HEK293 (cell line): ENCODE measurements around the gene TRIM23.

Experiments used
- CTCF ChIA-PET: fragments of 350-600 bp; formaldehyde crosslinking; extraction: SDS; loops from one replicate; lab custom pipeline; 2021; ENCODE audit warnings: antibody characterized with exemption; lab: Yijun Ruan, JAX
- POLR2A ChIA-PET: fragments of 300-600 bp; formaldehyde crosslinking; extraction: SDS; loops from one replicate; lab custom pipeline; 2020; ENCODE audit warnings: antibody characterized with exemption, inconsistent platforms; lab: Yijun Ruan, JAX
- H3K27ac ChIP-seq: fragments of 200-500 bp; sonication (Bioruptor generic); 2 replicates; pipeline ENCODE4 v1.5.1; 2014; ENCODE audit warnings: low read depth, low read length, control low read depth, inconsistent platforms; ENCODE audit errors: extremely low read depth
- H3K36me3 ChIP-seq, 2 experiments: fragments of 200-500 bp in 1 of 2; sonication (Bioruptor generic) in 1 of 2; 1 replicate in 1 of 2; 2 replicates in 1 of 2; pipeline ENCODE4 v1.5.1; 2014 to 2017; ENCODE audit warnings: inconsistent platforms in 2 of 2, low read length in 2 of 2; ENCODE audit not compliant: control insufficient read depth in 2 of 2, insufficient read depth in 1 of 2
- H3K4me1 ChIP-seq: fragments of 200-500 bp; sonication (Bioruptor generic); 2 replicates; pipeline ENCODE4 v1.5.1; 2014; ENCODE audit warnings: mild to moderate bottlenecking, low read length, inconsistent platforms; ENCODE audit not compliant: control insufficient read depth, insufficient read depth
- H3K4me3 ChIP-seq: 2 replicates; pipeline ENCODE4 v1.5.1; 2011; ENCODE audit warnings: low read depth, mild to moderate bottlenecking, control low read depth, low read length, moderate library complexity
- H3K9me3 ChIP-seq: fragments of 200-500 bp; sonication (Bioruptor generic); 2 replicates; pipeline ENCODE4 v1.5.1; 2014; ENCODE audit warnings: low read depth, low read length, inconsistent platforms; ENCODE audit not compliant: control insufficient read depth, insufficient read depth
- BCL11A ChIP-seq: fragments of 450-650 bp; formaldehyde crosslinking; IDR thresholded peaks from 2 replicates; pipeline ENCODE4 v1.5.1; 2016; ENCODE audit warnings: low read depth, missing biosample characterization, missing genetic modification characterization
- BCL6B ChIP-seq: fragments of 450-650 bp; formaldehyde crosslinking; IDR thresholded peaks from 2 replicates; pipeline ENCODE4 v1.5.1; 2017; ENCODE audit warnings: missing biosample characterization, missing genetic modification characterization
- ELK4 ChIP-seq: IDR thresholded peaks from 2 replicates; pipeline ENCODE4 v1.6.1; 2011; ENCODE audit warnings: mild to moderate bottlenecking, low read depth, low read length, borderline replicate concordance
- GLIS1 ChIP-seq: fragments of 450-650 bp; formaldehyde crosslinking; IDR thresholded peaks from 2 replicates; pipeline ENCODE4 v1.5.1; 2016; ENCODE audit warnings: missing biosample characterization, missing genetic modification characterization
- YY2 ChIP-seq: fragments of 450-650 bp; formaldehyde crosslinking; IDR thresholded peaks from 2 replicates; pipeline ENCODE4 v1.5.1; 2016; ENCODE audit warnings: missing biosample characterization, missing genetic modification characterization
- ZBTB48 ChIP-seq: fragments of 450-650 bp; formaldehyde crosslinking; IDR thresholded peaks from 2 replicates; pipeline ENCODE4 v1.5.1; 2016; ENCODE audit warnings: missing biosample characterization, missing genetic modification characterization
- ZBTB7A ChIP-seq: fragments of 450-650 bp; formaldehyde crosslinking; IDR thresholded peaks from 2 replicates; pipeline ENCODE4 v1.5.1; 2016; ENCODE audit warnings: low read depth, missing biosample characterization, missing genetic modification characterization
- ZFP3 ChIP-seq: fragments of 450-650 bp; formaldehyde crosslinking; IDR thresholded peaks from 2 replicates; pipeline ENCODE4 v1.5.1; 2016; ENCODE audit warnings: low read depth, missing biosample characterization, missing genetic modification characterization
- ZNF211 ChIP-seq: fragments of 450-650 bp; formaldehyde crosslinking; IDR thresholded peaks from 2 replicates; pipeline ENCODE4 v1.5.1; 2016; ENCODE audit warnings: low read depth, missing biosample characterization, missing genetic modification characterization
- ZNF214 ChIP-seq: fragments of 450-650 bp; formaldehyde crosslinking; IDR thresholded peaks from 2 replicates; pipeline ENCODE4 v1.5.1; 2017; ENCODE audit warnings: missing biosample characterization, mild to moderate bottlenecking, missing genetic modification characterization, borderline replicate concordance
- ZNF266 ChIP-seq: fragments of 450-650 bp; formaldehyde crosslinking; IDR thresholded peaks from 2 replicates; pipeline ENCODE4 v1.5.1; 2016; ENCODE audit warnings: missing biosample characterization, missing genetic modification characterization, low read depth
- ZNF280C ChIP-seq: fragments of 450-650 bp; formaldehyde crosslinking; IDR thresholded peaks from 2 replicates; pipeline ENCODE4 v1.5.1; 2016; ENCODE audit warnings: missing biosample characterization, missing genetic modification characterization
- ZNF350 ChIP-seq: fragments of 450-650 bp; formaldehyde crosslinking; IDR thresholded peaks from 2 replicates; pipeline ENCODE4 v1.5.0; 2017; ENCODE audit warnings: missing biosample characterization, mild to moderate bottlenecking, missing genetic modification characterization
- ZNF366 ChIP-seq: fragments of 450-650 bp; formaldehyde crosslinking; conservative IDR thresholded peaks from 2 replicates; pipeline ENCODE4 v1.5.1; 2016; ENCODE audit warnings: missing biosample characterization, missing genetic modification characterization
- ZNF580 ChIP-seq: fragments of 450-650 bp; formaldehyde crosslinking; IDR thresholded peaks from 2 replicates; pipeline ENCODE4 v1.5.1; 2016; ENCODE audit warnings: missing biosample characterization, missing genetic modification characterization
- TF ChIP-seq, protein P1 (sequence below): fragments of 450-650 bp; formaldehyde crosslinking; IDR thresholded peaks from 2 replicates; pipeline ENCODE4 v1.5.1; 2016; ENCODE audit warnings: missing biosample characterization, missing genetic modification characterization
- TF ChIP-seq, protein P2 (sequence below): fragments of 450-650 bp; formaldehyde crosslinking; IDR thresholded peaks from 2 replicates; pipeline ENCODE4 v1.5.1; 2016; ENCODE audit warnings: missing biosample characterization, missing genetic modification characterization, low read depth

TRIM23 gene

GRCh38 chr5:65570598-65571226 lies 53.4 kb downstream of the TRIM23 start:
- Histone ChIP-seq H3K9me3 (no peaks in the 10 kb centered on the region), H3K4me1 (no peaks in the 10 kb centered on the region), H3K27ac (no peak overlapping the region), H3K4me3 (no peak overlapping the region), H3K36me3 (peaks cover 37 to 70% of the 10 kb centered on the region in 2 experiments)
- POLR2A ChIA-PET, result no interaction called here
- CTCF ChIA-PET, result interaction anchor here (0.7 kb wide), 1 partner anchor 61 kb away, joined by 3 read pairs; no protein-coding TSS in a partner anchor
- TF ChIP-seq ZNF211 (tag by site-specific recombination), result no peak
- no peak for TF ChIP-seq ZNF580 (tag by site-specific recombination)
- no peak for TF ChIP-seq ZNF280C
- no peak for TF ChIP-seq ZNF350 (tag by site-specific recombination)
- TF ChIP-seq ZBTB7A, result no peak
- TF ChIP-seq ZBTB48 (tag by site-specific recombination), result no peak
- no peak for TF ChIP-seq GLIS1 (tag by site-specific recombination)
- TF ChIP-seq YY2, result no peak
- TF ChIP-seq, protein P1, sequence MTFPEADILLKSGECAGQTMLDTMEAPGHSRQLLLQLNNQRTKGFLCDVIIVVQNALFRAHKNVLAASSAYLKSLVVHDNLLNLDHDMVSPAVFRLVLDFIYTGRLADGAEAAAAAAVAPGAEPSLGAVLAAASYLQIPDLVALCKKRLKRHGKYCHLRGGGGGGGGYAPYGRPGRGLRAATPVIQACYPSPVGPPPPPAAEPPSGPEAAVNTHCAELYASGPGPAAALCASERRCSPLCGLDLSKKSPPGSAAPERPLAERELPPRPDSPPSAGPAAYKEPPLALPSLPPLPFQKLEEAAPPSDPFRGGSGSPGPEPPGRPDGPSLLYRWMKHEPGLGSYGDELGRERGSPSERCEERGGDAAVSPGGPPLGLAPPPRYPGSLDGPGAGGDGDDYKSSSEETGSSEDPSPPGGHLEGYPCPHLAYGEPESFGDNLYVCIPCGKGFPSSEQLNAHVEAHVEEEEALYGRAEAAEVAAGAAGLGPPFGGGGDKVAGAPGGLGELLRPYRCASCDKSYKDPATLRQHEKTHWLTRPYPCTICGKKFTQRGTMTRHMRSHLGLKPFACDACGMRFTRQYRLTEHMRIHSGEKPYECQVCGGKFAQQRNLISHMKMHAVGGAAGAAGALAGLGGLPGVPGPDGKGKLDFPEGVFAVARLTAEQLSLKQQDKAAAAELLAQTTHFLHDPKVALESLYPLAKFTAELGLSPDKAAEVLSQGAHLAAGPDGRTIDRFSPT, result no peak
- no peak for TF ChIP-seq ELK4
- no peak for TF ChIP-seq BCL11A

DNA sequence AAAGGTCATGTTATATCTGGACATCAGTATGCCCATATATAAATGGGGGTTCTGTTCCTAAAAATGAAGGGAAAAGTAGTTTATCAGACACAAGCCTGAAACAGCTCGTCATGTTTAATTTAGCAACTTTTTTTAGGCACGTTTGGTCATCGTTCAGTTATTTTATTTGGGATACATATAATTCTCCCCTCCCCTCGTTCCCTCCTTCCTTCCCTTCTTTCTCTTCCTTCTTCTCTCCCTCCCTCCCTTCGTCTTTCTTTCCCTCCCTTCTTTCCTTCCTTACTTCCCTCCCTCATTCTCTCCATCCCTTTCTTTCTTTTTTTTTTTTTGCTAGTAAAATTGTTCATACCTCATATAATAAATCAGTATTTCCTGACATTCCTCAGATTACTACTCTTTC lies 57.6 kb downstream of the TRIM23 start:
- no peak for TF ChIP-seq ZFP3 (tag by site-specific recombination)
- TF ChIP-seq ZNF366, result peak; percentile 88
- H3K36me3 ChIP-seq, result peaks cover 26 to 37% of the 10 kb centered on the region in 2 experiments; a peak in 2 of 3 replicates
- no peak overlapping the region for H3K4me3 ChIP-seq
- no peaks in the 10 kb centered on the region for H3K9me3 ChIP-seq
- CTCF ChIA-PET, result no interaction called here
- 0 out of 2 replicates have a peak, but pooled peaks cover 3% of the 10 kb centered on the region for H3K4me1 ChIP-seq
- H3K27ac ChIP-seq, result no peak overlapping the region
- POLR2A ChIA-PET, result no interaction called here

- 0 out of 2 replicates have a peak, but pooled peaks cover 3% of the 10 kb centered on the region for H3K4me1 ChIP-seq
- H3K4me3 ChIP-seq, result peak overlapping the region; percentile 100
- H3K27ac ChIP-seq, result peak overlapping the region; percentile 88
- H3K9me3 ChIP-seq, result no peaks in the 10 kb centered on the region
- H3K36me3 ChIP-seq, result peaks cover 10 to 24% of the 10 kb centered on the region in 2 experiments
- POLR2A ChIA-PET, result interaction anchor here (1.3 to 1.5 kb wide), 3 partner anchors 10 to 45 kb away, joined by 5 to 12 read pairs (median 6); no protein-coding TSS in a partner anchor
- 0 out of 2 replicates have a peak, but pooled peaks have one; percentile 14 for TF ChIP-seq ZNF214 (tag by site-specific recombination)
- TF ChIP-seq, protein P2, sequence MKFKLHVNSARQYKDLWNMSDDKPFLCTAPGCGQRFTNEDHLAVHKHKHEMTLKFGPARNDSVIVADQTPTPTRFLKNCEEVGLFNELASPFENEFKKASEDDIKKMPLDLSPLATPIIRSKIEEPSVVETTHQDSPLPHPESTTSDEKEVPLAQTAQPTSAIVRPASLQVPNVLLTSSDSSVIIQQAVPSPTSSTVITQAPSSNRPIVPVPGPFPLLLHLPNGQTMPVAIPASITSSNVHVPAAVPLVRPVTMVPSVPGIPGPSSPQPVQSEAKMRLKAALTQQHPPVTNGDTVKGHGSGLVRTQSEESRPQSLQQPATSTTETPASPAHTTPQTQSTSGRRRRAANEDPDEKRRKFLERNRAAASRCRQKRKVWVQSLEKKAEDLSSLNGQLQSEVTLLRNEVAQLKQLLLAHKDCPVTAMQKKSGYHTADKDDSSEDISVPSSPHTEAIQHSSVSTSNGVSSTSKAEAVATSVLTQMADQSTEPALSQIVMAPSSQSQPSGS, result peak; percentile 84
- TF ChIP-seq ZNF266 (tag by site-specific recombination), result no peak
- TF ChIP-seq BCL6B (tag by site-specific recombination), result peak; percentile 70; the same call in 1 of the 2 replicates
- CTCF ChIA-PET, result interaction anchor here (0.6 to 0.7 kb wide), 2 partner anchors 10 to 45 kb away, joined by 4 read pairs; no protein-coding TSS in a partner anchor
Measured at GRCh38 chr5:65563777-65564176, 60.4 kb downstream of the TRIM23 start.
